ENCODE measurements around the gene AHDC1.

- TF ChIP-seq TEAD1 (CRISPR knock-in tag; IDR thresholded peaks at IDR 0.05) (no peak), CTCF (IDR thresholded peaks at IDR 0.05) (no peak), E2F5 (CRISPR knock-in tag; IDR thresholded peaks at IDR 0.05) (no peak), CREB1 (CRISPR knock-in tag; IDR thresholded peaks at IDR 0.05) (no peak), JUN (CRISPR knock-in tag; IDR thresholded peaks at IDR 0.05) (no peak), RELA (CRISPR knock-in tag; IDR thresholded peaks at IDR 0.05; ENCODE audit: borderline replicate concordance) (no peak), ZNF512 (CRISPR knock-in tag; IDR thresholded peaks at IDR 0.05; ENCODE audit: borderline replicate concordance) (no peak), ZNF121 (CRISPR knock-in tag; IDR thresholded peaks at IDR 0.05) (no peak)
Measured at GRCh38 chr1:27554759-27555699, 48.9 kb downstream of the AHDC1 start.

All from WTC11 (cell line).